ENCODE data around the gene FNBP1.

DNA sequence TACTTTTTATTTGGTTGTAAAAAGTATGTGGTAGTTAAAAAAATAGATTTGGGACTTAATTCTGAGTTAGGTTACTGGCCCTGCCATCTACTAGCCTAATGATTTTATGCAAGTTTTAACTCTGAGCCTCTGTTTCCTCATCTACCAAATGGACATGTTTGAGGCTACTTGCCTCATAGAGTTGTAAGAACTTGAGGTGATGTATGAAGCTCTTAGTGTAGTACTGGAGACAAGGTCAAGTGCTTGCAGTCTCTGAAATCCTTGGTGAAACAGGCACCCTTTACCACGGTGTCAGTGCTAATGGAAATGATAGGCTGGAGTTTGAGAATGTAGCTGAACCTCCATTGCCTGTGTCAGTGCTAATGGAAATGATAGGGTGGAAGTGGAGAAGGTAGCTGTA lies 26.1 kb upstream of the FNBP1 start:
- TF ChIP-seq, protein P1, sequence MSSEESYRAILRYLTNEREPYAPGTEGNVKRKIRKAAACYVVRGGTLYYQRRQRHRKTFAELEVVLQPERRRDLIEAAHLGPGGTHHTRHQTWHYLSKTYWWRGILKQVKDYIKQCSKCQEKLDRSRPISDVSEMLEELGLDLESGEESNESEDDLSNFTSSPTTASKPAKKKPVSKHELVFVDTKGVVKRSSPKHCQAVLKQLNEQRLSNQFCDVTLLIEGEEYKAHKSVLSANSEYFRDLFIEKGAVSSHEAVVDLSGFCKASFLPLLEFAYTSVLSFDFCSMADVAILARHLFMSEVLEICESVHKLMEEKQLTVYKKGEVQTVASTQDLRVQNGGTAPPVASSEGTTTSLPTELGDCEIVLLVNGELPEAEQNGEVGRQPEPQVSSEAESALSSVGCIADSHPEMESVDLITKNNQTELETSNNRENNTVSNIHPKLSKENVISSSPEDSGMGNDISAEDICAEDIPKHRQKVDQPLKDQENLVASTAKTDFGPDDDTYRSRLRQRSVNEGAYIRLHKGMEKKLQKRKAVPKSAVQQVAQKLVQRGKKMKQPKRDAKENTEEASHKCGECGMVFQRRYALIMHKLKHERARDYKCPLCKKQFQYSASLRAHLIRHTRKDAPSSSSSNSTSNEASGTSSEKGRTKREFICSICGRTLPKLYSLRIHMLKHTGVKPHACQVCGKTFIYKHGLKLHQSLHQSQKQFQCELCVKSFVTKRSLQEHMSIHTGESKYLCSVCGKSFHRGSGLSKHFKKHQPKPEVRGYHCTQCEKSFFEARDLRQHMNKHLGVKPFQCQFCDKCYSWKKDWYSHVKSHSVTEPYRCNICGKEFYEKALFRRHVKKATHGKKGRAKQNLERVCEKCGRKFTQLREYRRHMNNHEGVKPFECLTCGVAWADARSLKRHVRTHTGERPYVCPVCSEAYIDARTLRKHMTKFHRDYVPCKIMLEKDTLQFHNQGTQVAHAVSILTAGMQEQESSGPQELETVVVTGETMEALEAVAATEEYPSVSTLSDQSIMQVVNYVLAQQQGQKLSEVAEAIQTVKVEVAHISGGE (CRISPR knock-in tag; IDR thresholded peaks at IDR 0.05) = no peak
- TF ChIP-seq, protein P2, sequence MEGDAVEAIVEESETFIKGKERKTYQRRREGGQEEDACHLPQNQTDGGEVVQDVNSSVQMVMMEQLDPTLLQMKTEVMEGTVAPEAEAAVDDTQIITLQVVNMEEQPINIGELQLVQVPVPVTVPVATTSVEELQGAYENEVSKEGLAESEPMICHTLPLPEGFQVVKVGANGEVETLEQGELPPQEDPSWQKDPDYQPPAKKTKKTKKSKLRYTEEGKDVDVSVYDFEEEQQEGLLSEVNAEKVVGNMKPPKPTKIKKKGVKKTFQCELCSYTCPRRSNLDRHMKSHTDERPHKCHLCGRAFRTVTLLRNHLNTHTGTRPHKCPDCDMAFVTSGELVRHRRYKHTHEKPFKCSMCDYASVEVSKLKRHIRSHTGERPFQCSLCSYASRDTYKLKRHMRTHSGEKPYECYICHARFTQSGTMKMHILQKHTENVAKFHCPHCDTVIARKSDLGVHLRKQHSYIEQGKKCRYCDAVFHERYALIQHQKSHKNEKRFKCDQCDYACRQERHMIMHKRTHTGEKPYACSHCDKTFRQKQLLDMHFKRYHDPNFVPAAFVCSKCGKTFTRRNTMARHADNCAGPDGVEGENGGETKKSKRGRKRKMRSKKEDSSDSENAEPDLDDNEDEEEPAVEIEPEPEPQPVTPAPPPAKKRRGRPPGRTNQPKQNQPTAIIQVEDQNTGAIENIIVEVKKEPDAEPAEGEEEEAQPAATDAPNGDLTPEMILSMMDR (IDR thresholded peaks at IDR 0.05 in 2 of 3, conservative IDR thresholded peaks at IDR 0.05 in 1 of 3; ENCODE audit: control insufficient read depth in 2 of 3, extremely low read depth in 1 of 3, insufficient read depth in 1 of 3, low read depth in 3 of 3, low read length in 3 of 3) = no peak
- TF ChIP-seq FOS (IDR thresholded peaks at IDR 0.05; ENCODE audit: borderline replicate concordance, extremely low read depth, insufficient read length) (no peak), RFX5 (IDR thresholded peaks at IDR 0.05; ENCODE audit: low read depth, low read length) (no peak)
